ENCODE data around the gene VAMP5. TPM values are rescaled to one million over a fixed set of nuclear protein-coding genes. Genes with fewer than 3 reads are reported as not detected.

Gene VAMP5
- total and polyA plus RNA-seq, 9 of the 15 experiments (the other 6 are each of a cell fraction or from before 2014, with no cell fraction given), result 0.54 to 1.9 (median 1.5) TPM; not detected in 2

GRCh38 chr2:85539361-85540132 is 44.7 kb upstream of the VAMP5 start (continued):
- TF ChIP-seq, protein P1, sequence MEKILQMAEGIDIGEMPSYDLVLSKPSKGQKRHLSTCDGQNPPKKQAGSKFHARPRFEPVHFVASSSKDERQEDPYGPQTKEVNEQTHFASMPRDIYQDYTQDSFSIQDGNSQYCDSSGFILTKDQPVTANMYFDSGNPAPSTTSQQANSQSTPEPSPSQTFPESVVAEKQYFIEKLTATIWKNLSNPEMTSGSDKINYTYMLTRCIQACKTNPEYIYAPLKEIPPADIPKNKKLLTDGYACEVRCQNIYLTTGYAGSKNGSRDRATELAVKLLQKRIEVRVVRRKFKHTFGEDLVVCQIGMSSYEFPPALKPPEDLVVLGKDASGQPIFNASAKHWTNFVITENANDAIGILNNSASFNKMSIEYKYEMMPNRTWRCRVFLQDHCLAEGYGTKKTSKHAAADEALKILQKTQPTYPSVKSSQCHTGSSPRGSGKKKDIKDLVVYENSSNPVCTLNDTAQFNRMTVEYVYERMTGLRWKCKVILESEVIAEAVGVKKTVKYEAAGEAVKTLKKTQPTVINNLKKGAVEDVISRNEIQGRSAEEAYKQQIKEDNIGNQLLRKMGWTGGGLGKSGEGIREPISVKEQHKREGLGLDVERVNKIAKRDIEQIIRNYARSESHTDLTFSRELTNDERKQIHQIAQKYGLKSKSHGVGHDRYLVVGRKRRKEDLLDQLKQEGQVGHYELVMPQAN (IDR thresholded peaks at IDR 0.05; ENCODE audit: borderline replicate concordance), result peak; percentile 97
- TF ChIP-seq, protein P2, sequence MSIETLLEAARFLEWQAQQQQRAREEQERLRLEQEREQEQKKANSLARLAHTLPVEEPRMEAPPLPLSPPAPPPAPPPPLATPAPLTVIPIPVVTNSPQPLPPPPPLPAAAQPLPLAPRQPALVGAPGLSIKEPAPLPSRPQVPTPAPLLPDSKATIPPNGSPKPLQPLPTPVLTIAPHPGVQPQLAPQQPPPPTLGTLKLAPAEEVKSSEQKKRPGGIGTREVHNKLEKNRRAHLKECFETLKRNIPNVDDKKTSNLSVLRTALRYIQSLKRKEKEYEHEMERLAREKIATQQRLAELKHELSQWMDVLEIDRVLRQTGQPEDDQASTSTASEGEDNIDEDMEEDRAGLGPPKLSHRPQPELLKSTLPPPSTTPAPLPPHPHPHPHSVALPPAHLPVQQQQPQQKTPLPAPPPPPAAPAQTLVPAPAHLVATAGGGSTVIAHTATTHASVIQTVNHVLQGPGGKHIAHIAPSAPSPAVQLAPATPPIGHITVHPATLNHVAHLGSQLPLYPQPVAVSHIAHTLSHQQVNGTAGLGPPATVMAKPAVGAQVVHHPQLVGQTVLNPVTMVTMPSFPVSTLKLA (conservative IDR thresholded peaks at IDR 0.05), result peak; percentile 99
- TF ChIP-seq ZNF282 (CRISPR knock-in tag; IDR thresholded peaks at IDR 0.05) (no peak), MAZ (CRISPR knock-in tag; conservative IDR thresholded peaks at IDR 0.05 in 1 of 2, IDR thresholded peaks at IDR 0.05 in 1 of 2) (peak; percentile 51 to 82; a peak in 3 of 4 replicates), SAP30 (IDR thresholded peaks at IDR 0.05; ENCODE audit: borderline replicate concordance, insufficient read depth, low read depth, low read length, poor library complexity, severe bottlenecking) (peak; percentile 89), MXD1 (CRISPR knock-in tag; IDR thresholded peaks at IDR 0.05; ENCODE audit: borderline replicate concordance, poor library complexity, severe bottlenecking) (peak; percentile 91), SLC30A9 (CRISPR knock-in tag; IDR thresholded peaks at IDR 0.05) (no peak), SIRT6 (IDR thresholded peaks at IDR 0.05; ENCODE audit: low read depth, low read length) (peak; percentile 58), TEAD1 (CRISPR knock-in tag; IDR thresholded peaks at IDR 0.05) (0 out of 4 replicates have a peak, but pooled peaks have one; percentile 26 to 42), LCOR (CRISPR knock-in tag; IDR thresholded peaks at IDR 0.05) (0 out of 2 replicates have a peak, but pooled peaks have one; percentile 6), KLF1 (tag; IDR thresholded peaks at IDR 0.05) (no peak), FOXK1 (CRISPR knock-in tag; IDR thresholded peaks at IDR 0.05; ENCODE audit: borderline replicate concordance) (peak; percentile 86), NCOA4 (IDR thresholded peaks at IDR 0.05; ENCODE audit: partially characterized antibody) (no peak), POLR2G (IDR thresholded peaks at IDR 0.05; ENCODE audit: low read depth, low read length) (peak; percentile 97), ADNP (tag; IDR thresholded peaks at IDR 0.05) (no peak), SNRNP70 (optimal IDR thresholded peaks at IDR 0.05; ENCODE audit: low read depth, low read length) (peak; percentile 92), TFAP4 (CRISPR knock-in tag; IDR thresholded peaks at IDR 0.05; ENCODE audit: borderline replicate concordance) (peak; percentile 23; the same call in 1 of the 2 replicates)
- TF ChIP-seq, protein P3, sequence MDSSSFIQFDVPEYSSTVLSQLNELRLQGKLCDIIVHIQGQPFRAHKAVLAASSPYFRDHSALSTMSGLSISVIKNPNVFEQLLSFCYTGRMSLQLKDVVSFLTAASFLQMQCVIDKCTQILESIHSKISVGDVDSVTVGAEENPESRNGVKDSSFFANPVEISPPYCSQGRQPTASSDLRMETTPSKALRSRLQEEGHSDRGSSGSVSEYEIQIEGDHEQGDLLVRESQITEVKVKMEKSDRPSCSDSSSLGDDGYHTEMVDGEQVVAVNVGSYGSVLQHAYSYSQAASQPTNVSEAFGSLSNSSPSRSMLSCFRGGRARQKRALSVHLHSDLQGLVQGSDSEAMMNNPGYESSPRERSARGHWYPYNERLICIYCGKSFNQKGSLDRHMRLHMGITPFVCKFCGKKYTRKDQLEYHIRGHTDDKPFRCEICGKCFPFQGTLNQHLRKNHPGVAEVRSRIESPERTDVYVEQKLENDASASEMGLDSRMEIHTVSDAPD (CRISPR knock-in tag; IDR thresholded peaks at IDR 0.05), result no peak

All from K562 (cell line).